Right atrium auricular region (tissue), 2 donors: ENCODE results near the gene AARSD1. TPM values are rescaled to one million over a fixed set of nuclear protein-coding genes. Genes with fewer than 3 reads are reported as not detected.
"Not testable (repeated sequence)": the region's sequence is repeated elsewhere in the genome, so short reads cannot be mapped to it uniquely, and the experiment has no call there.

Experiments
- DNase-seq: peaks from one replicate; pipeline ENCODE4 v3.0.0-alpha.2; 2019; ENCODE audit warnings: low spot score
- H3K27ac ChIP-seq, 2 donors: fragments of 200-600 bp; sonication (generic); 1 replicate in 1 of 2; 2 replicates in 1 of 2; pipeline ENCODE4 v1.5.1; 2016 to 2019
- H3K27me3 ChIP-seq, 2 donors: fragments of 200-600 bp; sonication (generic); one replicate each; pipeline versions ENCODE4 v1.5.1 to v1.6.0; 2017 to 2019
- H3K36me3 ChIP-seq: fragments of 200-600 bp; sonication (generic); one replicate; pipeline ENCODE4 v1.5.1; 2016
- H3K4me1 ChIP-seq, 2 donors: fragments of 200-600 bp; sonication (generic); one replicate each; pipeline versions ENCODE4 v1.5.1 to v1.6.0; 2017 to 2019
- H3K4me3 ChIP-seq, 2 donors: fragments of 200-600 bp; sonication (generic); 1 replicate in 1 of 2; 2 replicates in 1 of 2; pipeline ENCODE4 v1.5.1; 2017 to 2019; ENCODE audit warnings: mild to moderate bottlenecking in 1 of 2, moderate library complexity in 1 of 2
- H3K9me3 ChIP-seq, 2 donors: fragments of 200-600 bp; sonication (generic); one replicate each; pipeline ENCODE4 v1.5.1; 2019
- CTCF ChIP-seq, 2 donors: fragments of 200-600 bp; sonication (generic); IDR thresholded peaks; one replicate each; pipeline ENCODE4 v1.5.1; 2019; ENCODE audit warnings: antibody characterized with exemption in 2 of 2
- total RNA-seq, 2 donors: library from RNA; depleted of rRNA; stranded (reverse); fragments of >200 nt; gene quantifications; one replicate each; pipeline ENCODE4 v1.1.0, GENCODE V29; 2016

The AARSD1 gene
- total RNA-seq, 2 donors from 2014 or later = 17.8 to 24.6 TPM

- peaks cover 0 to 26% of the 10 kb centered on the region in 2 donors for H3K4me1 ChIP-seq
- H3K4me3 ChIP-seq = no peak overlapping the region
- H3K36me3 ChIP-seq = peaks cover 7% of the 10 kb centered on the region
- no peak for TF ChIP-seq CTCF (IDR thresholded peaks at IDR 0.05)
- DNase-seq = no peak
- no peak overlapping the region for H3K27ac ChIP-seq
- H3K9me3 ChIP-seq = no peaks in the 10 kb centered on the region
- H3K27me3 ChIP-seq = no peaks in the 10 kb centered on the region
Observed at GRCh38 chr17:42982266-42982665, 18.0 kb upstream of the AARSD1 start.

GRCh38 chr17:42980766-42981397 is 16.6 kb upstream of the AARSD1 start:
- peak in 1 of 2 donors; percentile 32 for TF ChIP-seq CTCF (IDR thresholded peaks at IDR 0.05)
- Histone ChIP-seq H3K27ac (peak overlapping the region; percentile 82), H3K36me3 (no peaks in the 10 kb centered on the region), H3K4me3 (peak overlapping the region; percentile 79), H3K27me3 (no peaks in the 10 kb centered on the region), H3K4me1 (peaks cover 0 to 26% of the 10 kb centered on the region in 2 donors), H3K9me3 (no peaks in the 10 kb centered on the region)
- DNase-seq = no peak

- H3K4me3 ChIP-seq = peak within 1 kb of the TSS; percentile 79
- peak; percentile 93 for DNase-seq
- H3K36me3 ChIP-seq = no peaks in the 10 kb centered on the region
- no peak for TF ChIP-seq CTCF (IDR thresholded peaks at IDR 0.05)
- H3K4me1 ChIP-seq = peaks cover 0 to 26% of the 10 kb centered on the region in 2 donors
- H3K27me3 ChIP-seq = no peaks in the 10 kb centered on the region
- H3K9me3 ChIP-seq = no peaks in the 10 kb centered on the region
- peak within 1 kb of the TSS; percentile 82 for H3K27ac ChIP-seq
Observed at GRCh38 chr17:42980274-42980765, 16.1 kb upstream of the AARSD1 start, which contains the start of gene RUNDC1. Gene RUNDC1 (plus strand): TSS chr17:42980565. CDS start chr17:42980577, 12 bp downstream.

- DNase-seq = no peak
- H3K27ac ChIP-seq = peak within 1 kb of the TSS; percentile 82
- H3K27me3 ChIP-seq = no peaks in the 10 kb centered on the region
- H3K4me1 ChIP-seq = peaks cover 0 to 26% of the 10 kb centered on the region in 2 donors
- TF ChIP-seq CTCF (IDR thresholded peaks at IDR 0.05) = no peak
- no peaks in the 10 kb centered on the region for H3K36me3 ChIP-seq
- no peaks in the 10 kb centered on the region for H3K9me3 ChIP-seq
- peak within 1 kb of the TSS; percentile 79 for H3K4me3 ChIP-seq
Observed at GRCh38 chr17:42979511-42980273, 15.4 kb upstream of the AARSD1 start, which contains the start of gene PTGES3L. Gene PTGES3L (minus strand): TSS chr17:42980080. CDS start chr17:42980053, 27 bp downstream.

- H3K27me3 ChIP-seq, H3K36me3 ChIP-seq, H3K4me3 ChIP-seq, DNase-seq, H3K9me3 ChIP-seq, H3K27ac ChIP-seq: not testable (repeated sequence)
- peaks cover 0 to 11% of the 10 kb centered on the region in 2 donors for H3K4me1 ChIP-seq
Observed at GRCh38 chr17:42975701-42976100, 11.4 kb upstream of the AARSD1 start.

- Histone ChIP-seq H3K9me3 (no peaks in the 10 kb centered on the region), H3K4me3 (no peak overlapping the region), H3K27me3 (no peaks in the 10 kb centered on the region), H3K4me1 (peaks cover 0 to 11% of the 10 kb centered on the region in 2 donors), H3K36me3 (no peaks in the 10 kb centered on the region), H3K27ac (no peak overlapping the region)
- no peak for TF ChIP-seq CTCF (IDR thresholded peaks at IDR 0.05)
- DNase-seq = no peak
Observed at GRCh38 chr17:42975265-42975664, 11.0 kb upstream of the AARSD1 start.

GRCh38 chr17:42973323-42973722 is 9.1 kb upstream of the AARSD1 start:
- not testable (repeated sequence) for H3K4me1 ChIP-seq, DNase-seq, H3K36me3 ChIP-seq, H3K27me3 ChIP-seq, H3K4me3 ChIP-seq, H3K27ac ChIP-seq, H3K9me3 ChIP-seq
